Karpas-422 (cell line): ENCODE results near the gene SV2C. TPM values are rescaled to one million over a fixed set of nuclear protein-coding genes. Genes with fewer than 3 reads are reported as not detected.

Experiments used
- DNase-seq: peaks from one replicate; pipeline ENCODE4 v3.0.0-alpha.2; 2015
- H2AFZ ChIP-seq: fragments of 200-600 bp; sonication (generic); 2 replicates; pipeline ENCODE4 v1.6.1; 2014; ENCODE audit warnings: antibody characterized with exemption, low read length, mixed read lengths
- H3K27ac ChIP-seq: fragments of 200-600 bp; sonication (generic); 2 replicates; pipeline ENCODE4 v1.5.1; 2014; ENCODE audit warnings: mild to moderate bottlenecking, low read length, moderate library complexity
- H3K27me3 ChIP-seq: fragments of 200-600 bp; sonication (generic); 2 replicates; pipeline ENCODE4 v1.6.1; 2014; ENCODE audit warnings: low read length, mixed read lengths
- H3K36me3 ChIP-seq: fragments of 200-600 bp; sonication (generic); 2 replicates; pipeline ENCODE4 v1.6.1; 2014; ENCODE audit warnings: low read length, mixed read lengths; ENCODE audit not compliant: insufficient read depth
- H3K4me1 ChIP-seq: fragments of 200-600 bp; sonication (generic); 2 replicates; pipeline ENCODE4 v1.6.1; 2014; ENCODE audit warnings: mild to moderate bottlenecking, low read length, mixed read lengths
- H3K4me2 ChIP-seq: fragments of 200-600 bp; sonication (generic); 2 replicates; pipeline ENCODE4 v1.6.1; 2014; ENCODE audit warnings: low read length, low read depth, mild to moderate bottlenecking; ENCODE audit not compliant: poor library complexity, severe bottlenecking
- H3K4me3 ChIP-seq: fragments of 200-600 bp; sonication (generic); 2 replicates; pipeline ENCODE4 v1.5.1; 2014; ENCODE audit warnings: mild to moderate bottlenecking, antibody characterized with exemption, low read length, mixed read lengths
- H3K79me2 ChIP-seq: fragments of 200-600 bp; sonication (generic); 2 replicates; pipeline ENCODE4 v1.6.1; 2014; ENCODE audit warnings: mild to moderate bottlenecking, low read length, mixed read lengths
- H3K9ac ChIP-seq: fragments of 200-600 bp; sonication (generic); 2 replicates; pipeline ENCODE4 v1.6.0; 2014; ENCODE audit warnings: low read length
- H3K9me2 ChIP-seq: fragments of 200-600 bp; sonication (generic), shearing (Covaris generic); replicated peaks from 2 replicates; pipeline ENCODE4 v1.6.0; 2014; ENCODE audit warnings: mild to moderate bottlenecking, low read length, moderate library complexity; ENCODE audit not compliant: insufficient read depth
- H3K9me3 ChIP-seq: fragments of 300-700, 200-600 bp; sonication (generic); 2 replicates; pipeline ENCODE4 v1.6.1; 2014; ENCODE audit warnings: low read length, mixed read lengths
- H4K20me1 ChIP-seq: fragments of 200-600 bp; sonication (generic); 2 replicates; pipeline ENCODE4 v1.6.1; 2014; ENCODE audit warnings: mild to moderate bottlenecking, antibody characterized with exemption, low read length, low read depth; ENCODE audit not compliant: insufficient read depth
- total RNA-seq: library from RNA; depleted of rRNA; stranded (reverse); fragments of >200 nt; shearing (Covaris generic); gene quantifications from 2 replicates; pipeline ENCODE4 v1.2.3, GENCODE V29; 2014; ENCODE audit warnings: low replicate concordance

Gene SV2C
- total RNA-seq, 1 experiment from 2014 or later = not detected

- Histone ChIP-seq H3K9me3 (no peaks in the 10 kb centered on the region), H3K4me2 (no peak overlapping the region), H3K9me2 (no peaks in the 10 kb centered on the region), H3K27me3 (no peaks in the 10 kb centered on the region), H3K36me3 (no peaks in the 10 kb centered on the region), H3K9ac (no peak overlapping the region), H3K27ac (no peak overlapping the region), H3K4me1 (no peaks in the 10 kb centered on the region), H4K20me1 (no peaks in the 10 kb centered on the region), H3K79me2 (no peaks in the 10 kb centered on the region), H2AFZ (no peak overlapping the region), H3K4me3 (no peak overlapping the region)
- no peak for DNase-seq
These were observed 92.7 kb downstream of the SV2C start for GRCh38 chr5:76175821-76176403.

- no peaks in the 10 kb centered on the region for H3K9me2 ChIP-seq
- no peak overlapping the region for H3K4me2 ChIP-seq
- H3K4me1 ChIP-seq = no peaks in the 10 kb centered on the region
- no peaks in the 10 kb centered on the region for H3K9me3 ChIP-seq
- DNase-seq = no peak
- no peaks in the 10 kb centered on the region for H3K36me3 ChIP-seq
- no peaks in the 10 kb centered on the region for H3K79me2 ChIP-seq
- no peak overlapping the region for H3K4me3 ChIP-seq
- no peak overlapping the region for H3K27ac ChIP-seq
- H4K20me1 ChIP-seq = no peaks in the 10 kb centered on the region
- no peak overlapping the region for H2AFZ ChIP-seq
- no peak overlapping the region for H3K9ac ChIP-seq
- no peaks in the 10 kb centered on the region for H3K27me3 ChIP-seq
These were observed 94.8 kb downstream of the SV2C start for GRCh38 chr5:76177978-76178377.

- no peak overlapping the region for H3K27ac ChIP-seq
- no peaks in the 10 kb centered on the region for H3K36me3 ChIP-seq
- H3K27me3 ChIP-seq = no peaks in the 10 kb centered on the region
- H2AFZ ChIP-seq = no peak overlapping the region
- H3K79me2 ChIP-seq = no peaks in the 10 kb centered on the region
- H3K4me1 ChIP-seq = no peaks in the 10 kb centered on the region
- DNase-seq = no peak
- H3K4me3 ChIP-seq = no peak overlapping the region
- no peaks in the 10 kb centered on the region for H4K20me1 ChIP-seq
- no peaks in the 10 kb centered on the region for H3K9me2 ChIP-seq
- H3K9me3 ChIP-seq = no peaks in the 10 kb centered on the region
- H3K4me2 ChIP-seq = no peak overlapping the region
- no peak overlapping the region for H3K9ac ChIP-seq
These were observed 95.7 kb downstream of the SV2C start for GRCh38 chr5:76178913-76179312.

GRCh38 chr5:76180814-76181805, 97.9 kb downstream of the SV2C start:
- no peaks in the 10 kb centered on the region for H3K79me2 ChIP-seq
- no peaks in the 10 kb centered on the region for H3K9me3 ChIP-seq
- no peaks in the 10 kb centered on the region for H3K9me2 ChIP-seq
- H3K9ac ChIP-seq = no peak overlapping the region
- H3K36me3 ChIP-seq = no peaks in the 10 kb centered on the region
- H2AFZ ChIP-seq = no peak overlapping the region
- H3K4me1 ChIP-seq = no peaks in the 10 kb centered on the region
- no peak for DNase-seq
- no peaks in the 10 kb centered on the region for H4K20me1 ChIP-seq
- no peak overlapping the region for H3K27ac ChIP-seq
- no peak overlapping the region for H3K4me2 ChIP-seq
- no peak overlapping the region for H3K4me3 ChIP-seq
- no peaks in the 10 kb centered on the region for H3K27me3 ChIP-seq

GRCh38 chr5:76187386-76187785, 104.2 kb downstream of the SV2C start:
- H3K4me3 ChIP-seq = no peak overlapping the region

GRCh38 chr5:76190356-76190755, 107.2 kb downstream of the SV2C start:
- Histone ChIP-seq H2AFZ (no peak overlapping the region), H3K27me3 (no peaks in the 10 kb centered on the region), H4K20me1 (no peaks in the 10 kb centered on the region), H3K9me3 (no peaks in the 10 kb centered on the region), H3K27ac (no peak overlapping the region), H3K4me3 (no peak overlapping the region), H3K4me2 (no peak overlapping the region), H3K9ac (no peak overlapping the region), H3K36me3 (no peaks in the 10 kb centered on the region), H3K4me1 (no peaks in the 10 kb centered on the region), H3K79me2 (no peaks in the 10 kb centered on the region), H3K9me2 (no peaks in the 10 kb centered on the region)
- DNase-seq = no peak

More at GRCh38 chr5:76187386-76187785, 104.2 kb downstream of the SV2C start:
- H3K27me3 ChIP-seq = no peaks in the 10 kb centered on the region
- H4K20me1 ChIP-seq = no peaks in the 10 kb centered on the region
- H3K4me1 ChIP-seq = no peaks in the 10 kb centered on the region
- no peak overlapping the region for H3K27ac ChIP-seq
- no peak overlapping the region for H3K4me2 ChIP-seq
- no peak overlapping the region for H3K9ac ChIP-seq
- H3K9me2 ChIP-seq = no peaks in the 10 kb centered on the region
- no peaks in the 10 kb centered on the region for H3K36me3 ChIP-seq
- no peaks in the 10 kb centered on the region for H3K79me2 ChIP-seq
- H3K9me3 ChIP-seq = no peaks in the 10 kb centered on the region
- no peak for DNase-seq
- no peak overlapping the region for H2AFZ ChIP-seq

- no peaks in the 10 kb centered on the region for H4K20me1 ChIP-seq
- no peak overlapping the region for H3K9ac ChIP-seq
- H3K4me3 ChIP-seq = no peak overlapping the region
- no peak overlapping the region for H3K4me2 ChIP-seq
- DNase-seq = no peak
- no peak overlapping the region for H2AFZ ChIP-seq
- no peaks in the 10 kb centered on the region for H3K9me3 ChIP-seq
- no peak overlapping the region for H3K27ac ChIP-seq
- no peaks in the 10 kb centered on the region for H3K79me2 ChIP-seq
- no peaks in the 10 kb centered on the region for H3K4me1 ChIP-seq
- no peaks in the 10 kb centered on the region for H3K9me2 ChIP-seq
- H3K27me3 ChIP-seq = no peaks in the 10 kb centered on the region
- no peaks in the 10 kb centered on the region for H3K36me3 ChIP-seq
These were observed 109.7 kb downstream of the SV2C start for GRCh38 chr5:76192837-76193236.

GRCh38 chr5:76193635-76194034, 110.5 kb downstream of the SV2C start:
- H3K36me3 ChIP-seq = no peaks in the 10 kb centered on the region
- no peak overlapping the region for H3K4me2 ChIP-seq
- no peak for DNase-seq
- no peaks in the 10 kb centered on the region for H3K9me3 ChIP-seq
- no peak overlapping the region for H3K4me3 ChIP-seq
- no peaks in the 10 kb centered on the region for H3K4me1 ChIP-seq
- no peaks in the 10 kb centered on the region for H3K79me2 ChIP-seq
- H3K27me3 ChIP-seq = no peaks in the 10 kb centered on the region
- no peak overlapping the region for H2AFZ ChIP-seq
- H3K9ac ChIP-seq = no peak overlapping the region
- no peak overlapping the region for H3K27ac ChIP-seq
- H3K9me2 ChIP-seq = no peaks in the 10 kb centered on the region
- H4K20me1 ChIP-seq = no peaks in the 10 kb centered on the region
